ENCODE measurements around the gene CMTM1. TPM values are rescaled to one million over a fixed set of nuclear protein-coding genes. Genes with fewer than 3 reads are reported as not detected.

Gene CMTM1
- total RNA-seq, 1 donor from 2014 or later: 8.8 TPM

- H3K36me3 Mint-ChIP-seq (ENCODE audit: insufficient read depth): no peaks in the 10 kb centered on the region
- no peaks in the 10 kb centered on the region for H3K9me3 Mint-ChIP-seq (ENCODE audit: low read depth)
- DNase-seq (ENCODE audit: low spot score, unreplicated experiment): no peak
- H3K4me3 Mint-ChIP-seq (ENCODE audit: low read depth): no peak overlapping the region
- H3K27ac Mint-ChIP-seq: no peak overlapping the region
- peaks cover 9% of the 10 kb centered on the region for H3K4me1 Mint-ChIP-seq (ENCODE audit: low read depth)
- H3K27me3 Mint-ChIP-seq: no peaks in the 10 kb centered on the region
- no peak for TF ChIP-seq CTCF (IDR thresholded peaks at IDR 0.05; ENCODE audit: unreplicated experiment)
Observed at GRCh38 chr16:66601471-66601870, 35.2 kb downstream of the CMTM1 start.

GRCh38 chr16:66603537-66604375 lies 37.5 kb downstream of the CMTM1 start:
- Mint-ChIP-seq H3K27me3 (no peaks in the 10 kb centered on the region), H3K4me3 (ENCODE audit: low read depth) (peak overlapping the region; percentile 93), H3K9me3 (ENCODE audit: low read depth) (no peaks in the 10 kb centered on the region), H3K4me1 (ENCODE audit: low read depth) (peaks cover 9% of the 10 kb centered on the region), H3K36me3 (ENCODE audit: insufficient read depth) (no peaks in the 10 kb centered on the region), H3K27ac (peak overlapping the region; percentile 88)
- peak; percentile 57 for DNase-seq (ENCODE audit: low spot score, unreplicated experiment)
- TF ChIP-seq CTCF (IDR thresholded peaks at IDR 0.05; ENCODE audit: unreplicated experiment): no peak

- H3K9me3 Mint-ChIP-seq (ENCODE audit: low read depth): no peaks in the 10 kb centered on the region
- DNase-seq (ENCODE audit: low spot score, unreplicated experiment): peak; percentile 72
- H3K4me1 Mint-ChIP-seq (ENCODE audit: low read depth): peaks cover 9% of the 10 kb centered on the region
- no peaks in the 10 kb centered on the region for H3K36me3 Mint-ChIP-seq (ENCODE audit: insufficient read depth)
- peak within 1 kb of the TSS; percentile 93 for H3K4me3 Mint-ChIP-seq (ENCODE audit: low read depth)
- peak; percentile 90 for TF ChIP-seq CTCF (IDR thresholded peaks at IDR 0.05; ENCODE audit: unreplicated experiment)
- H3K27ac Mint-ChIP-seq: peak within 1 kb of the TSS; percentile 88
- no peaks in the 10 kb centered on the region for H3K27me3 Mint-ChIP-seq
Observed at GRCh38 chr16:66604376-66605176, 38.3 kb downstream of the CMTM1 start, which contains the start of gene CMTM3. CMTM3 (plus strand) TSS chr16:66604704; CDS start chr16:66604806, 102 bp downstream.

- Mint-ChIP-seq H3K27me3 (no peaks in the 10 kb centered on the region), H3K9me3 (ENCODE audit: low read depth) (no peaks in the 10 kb centered on the region), H3K4me1 (ENCODE audit: low read depth) (peaks cover 9% of the 10 kb centered on the region), H3K4me3 (ENCODE audit: low read depth) (peak overlapping the region; percentile 66), H3K36me3 (ENCODE audit: insufficient read depth) (no peaks in the 10 kb centered on the region), H3K27ac (no peak overlapping the region)
- no peak for TF ChIP-seq CTCF (IDR thresholded peaks at IDR 0.05; ENCODE audit: unreplicated experiment)
- peak; percentile 48 for DNase-seq (ENCODE audit: low spot score, unreplicated experiment)
Observed at GRCh38 chr16:66605177-66605978, 39.1 kb downstream of the CMTM1 start.
